ENCODE data around the gene SAMD13.

DNA sequence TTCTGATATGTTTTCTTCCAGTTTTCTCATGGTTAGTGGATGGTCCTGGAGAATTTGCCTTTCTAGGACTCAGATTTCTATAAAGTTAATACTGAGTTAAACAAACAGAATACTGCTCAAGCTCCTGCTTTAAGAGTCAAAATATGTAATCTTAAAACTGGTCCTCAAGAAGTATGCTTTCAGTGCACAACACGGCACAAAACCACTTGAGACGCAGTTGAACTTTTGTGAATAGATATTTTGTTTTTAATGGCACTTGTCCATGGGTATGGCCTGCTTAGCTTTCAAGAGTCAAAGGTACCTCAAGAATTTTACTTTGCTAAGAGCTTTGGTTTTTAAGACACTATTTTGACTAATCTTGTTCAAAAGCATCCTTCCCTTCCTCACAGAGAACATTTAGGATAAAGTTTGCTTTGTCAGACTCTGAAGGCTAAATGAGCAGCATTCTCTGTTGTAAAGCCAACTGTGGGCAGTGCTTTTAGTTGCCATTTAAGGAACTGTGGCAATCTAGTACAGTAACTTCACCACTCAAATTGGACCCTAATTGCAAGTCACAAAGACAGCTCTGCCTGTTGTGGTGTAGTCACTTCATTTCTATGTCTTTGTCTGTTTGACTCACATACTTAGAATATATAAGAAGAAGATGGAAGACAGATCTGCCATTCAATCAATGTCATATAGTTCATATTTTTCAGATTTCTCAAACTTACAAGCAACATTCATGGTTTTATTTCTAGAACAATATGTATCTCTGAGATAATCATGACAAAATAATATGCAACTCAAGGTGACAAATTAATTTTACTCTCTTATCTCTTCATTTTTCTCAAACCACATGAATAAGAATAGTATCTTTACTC, 28.8 kb downstream of the SAMD13 start:
- TF ChIP-seq, protein P1, sequence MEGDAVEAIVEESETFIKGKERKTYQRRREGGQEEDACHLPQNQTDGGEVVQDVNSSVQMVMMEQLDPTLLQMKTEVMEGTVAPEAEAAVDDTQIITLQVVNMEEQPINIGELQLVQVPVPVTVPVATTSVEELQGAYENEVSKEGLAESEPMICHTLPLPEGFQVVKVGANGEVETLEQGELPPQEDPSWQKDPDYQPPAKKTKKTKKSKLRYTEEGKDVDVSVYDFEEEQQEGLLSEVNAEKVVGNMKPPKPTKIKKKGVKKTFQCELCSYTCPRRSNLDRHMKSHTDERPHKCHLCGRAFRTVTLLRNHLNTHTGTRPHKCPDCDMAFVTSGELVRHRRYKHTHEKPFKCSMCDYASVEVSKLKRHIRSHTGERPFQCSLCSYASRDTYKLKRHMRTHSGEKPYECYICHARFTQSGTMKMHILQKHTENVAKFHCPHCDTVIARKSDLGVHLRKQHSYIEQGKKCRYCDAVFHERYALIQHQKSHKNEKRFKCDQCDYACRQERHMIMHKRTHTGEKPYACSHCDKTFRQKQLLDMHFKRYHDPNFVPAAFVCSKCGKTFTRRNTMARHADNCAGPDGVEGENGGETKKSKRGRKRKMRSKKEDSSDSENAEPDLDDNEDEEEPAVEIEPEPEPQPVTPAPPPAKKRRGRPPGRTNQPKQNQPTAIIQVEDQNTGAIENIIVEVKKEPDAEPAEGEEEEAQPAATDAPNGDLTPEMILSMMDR (IDR thresholded peaks at IDR 0.05; ENCODE audit: poor library complexity, severe bottlenecking) = no peak
- TF ChIP-seq TAF1 (IDR thresholded peaks at IDR 0.05; ENCODE audit: low read depth) (no peak), POLR2AphosphoS5 (IDR thresholded peaks at IDR 0.05) (peak; percentile 55), EZH2 (IDR thresholded peaks at IDR 0.05; ENCODE audit: borderline replicate concordance, insufficient read depth, low read length, poor library complexity, severe bottlenecking) (no peak), EP300 (conservative IDR thresholded peaks at IDR 0.05; ENCODE audit: poor library complexity, severe bottlenecking) (peak; percentile 94)
- TF ChIP-seq, protein P2, sequence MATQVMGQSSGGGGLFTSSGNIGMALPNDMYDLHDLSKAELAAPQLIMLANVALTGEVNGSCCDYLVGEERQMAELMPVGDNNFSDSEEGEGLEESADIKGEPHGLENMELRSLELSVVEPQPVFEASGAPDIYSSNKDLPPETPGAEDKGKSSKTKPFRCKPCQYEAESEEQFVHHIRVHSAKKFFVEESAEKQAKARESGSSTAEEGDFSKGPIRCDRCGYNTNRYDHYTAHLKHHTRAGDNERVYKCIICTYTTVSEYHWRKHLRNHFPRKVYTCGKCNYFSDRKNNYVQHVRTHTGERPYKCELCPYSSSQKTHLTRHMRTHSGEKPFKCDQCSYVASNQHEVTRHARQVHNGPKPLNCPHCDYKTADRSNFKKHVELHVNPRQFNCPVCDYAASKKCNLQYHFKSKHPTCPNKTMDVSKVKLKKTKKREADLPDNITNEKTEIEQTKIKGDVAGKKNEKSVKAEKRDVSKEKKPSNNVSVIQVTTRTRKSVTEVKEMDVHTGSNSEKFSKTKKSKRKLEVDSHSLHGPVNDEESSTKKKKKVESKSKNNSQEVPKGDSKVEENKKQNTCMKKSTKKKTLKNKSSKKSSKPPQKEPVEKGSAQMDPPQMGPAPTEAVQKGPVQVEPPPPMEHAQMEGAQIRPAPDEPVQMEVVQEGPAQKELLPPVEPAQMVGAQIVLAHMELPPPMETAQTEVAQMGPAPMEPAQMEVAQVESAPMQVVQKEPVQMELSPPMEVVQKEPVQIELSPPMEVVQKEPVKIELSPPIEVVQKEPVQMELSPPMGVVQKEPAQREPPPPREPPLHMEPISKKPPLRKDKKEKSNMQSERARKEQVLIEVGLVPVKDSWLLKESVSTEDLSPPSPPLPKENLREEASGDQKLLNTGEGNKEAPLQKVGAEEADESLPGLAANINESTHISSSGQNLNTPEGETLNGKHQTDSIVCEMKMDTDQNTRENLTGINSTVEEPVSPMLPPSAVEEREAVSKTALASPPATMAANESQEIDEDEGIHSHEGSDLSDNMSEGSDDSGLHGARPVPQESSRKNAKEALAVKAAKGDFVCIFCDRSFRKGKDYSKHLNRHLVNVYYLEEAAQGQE (IDR thresholded peaks at IDR 0.05; ENCODE audit: borderline replicate concordance) = no peak
